IMR-90 (cell line): ENCODE results near the gene RBBP8. TPM values are rescaled to one million over a fixed set of nuclear protein-coding genes. Genes with fewer than 3 reads are reported as not detected.

ENCODE experiments used
- ATAC-seq: fragments of 200-7000 bp; cut with Tn5 transposase; 2 replicates; pipeline ENCODE4 v1.9.1; 2020; ENCODE audit warnings: low read depth, mild to moderate bottlenecking, moderate library complexity
- BruUV-seq: library from RNA; stranded (reverse); fragments of 400-500 nt; replicated peaks from 2 replicates; lab custom pipeline; 2021; lab: Mats Ljungman, UMichigan
- CTCF ChIA-PET: fragments of 300-600 bp; formaldehyde crosslinking; extraction: SDS; loops from one replicate; lab custom pipeline; 2021; ENCODE audit warnings: antibody characterized with exemption; lab: Yijun Ruan, JAX
- POLR2A ChIA-PET: fragments of 300-600 bp; sonication (Branson Sonifier 250); formaldehyde crosslinking; loops from one replicate; lab custom pipeline; 2022; ENCODE audit warnings: antibody characterized with exemption; ENCODE audit not compliant: unreplicated experiment; lab: Charles Lee
- DNase-seq: peaks from one replicate; pipeline ENCODE4 v3.0.0; 2013
- H2AFZ ChIP-seq: replicated peaks from 2 replicates; pipeline ENCODE3; 2013; ENCODE audit warnings: low read length, mild to moderate bottlenecking; ENCODE audit not compliant: poor library complexity
- H2AK5ac ChIP-seq: 2 replicates; pipeline ENCODE4 v1.6.1; 2013; ENCODE audit warnings: low read depth, low read length, inconsistent platforms
- H2AK9ac ChIP-seq: replicated peaks from 2 replicates; pipeline ENCODE3; 2013; ENCODE audit warnings: mild to moderate bottlenecking, low read depth, low read length, moderate library complexity; ENCODE audit not compliant: poor library complexity
- H2BK120ac ChIP-seq: 2 replicates; pipeline ENCODE4 v1.6.1; 2013; ENCODE audit warnings: low read depth, low read length, inconsistent platforms
- H2BK15ac ChIP-seq: 3 replicates; pipeline ENCODE4 v1.6.1; 2013; ENCODE audit warnings: low read depth, low read length, inconsistent platforms
- H2BK20ac ChIP-seq: 2 replicates; pipeline ENCODE4 v1.6.1; 2013; ENCODE audit warnings: low read depth, mild to moderate bottlenecking, inconsistent platforms, low read length, moderate library complexity
- H2BK5ac ChIP-seq: 2 replicates; pipeline ENCODE4 v1.6.1; 2013; ENCODE audit warnings: mild to moderate bottlenecking, low read depth, low read length, inconsistent platforms; ENCODE audit not compliant: poor library complexity, severe bottlenecking
- H3K14ac ChIP-seq: replicated peaks from 2 replicates; pipeline ENCODE4 v1.6.1; 2013; ENCODE audit warnings: low read depth, low read length, inconsistent platforms
- H3K18ac ChIP-seq: 2 replicates; pipeline ENCODE4 v1.6.1; 2013; ENCODE audit warnings: low read depth, low read length, control low read depth
- H3K23ac ChIP-seq: 2 replicates; pipeline ENCODE4 v1.6.1; 2013; ENCODE audit warnings: low read depth, low read length, inconsistent platforms
- H3K27ac ChIP-seq: 2 replicates; pipeline ENCODE4 v1.5.1; 2013; ENCODE audit warnings: mild to moderate bottlenecking, control low read depth, low read length; ENCODE audit not compliant: insufficient read depth
- H3K27me3 ChIP-seq: 2 replicates; pipeline ENCODE4 v1.6.1; 2013; ENCODE audit warnings: low read length; ENCODE audit not compliant: control insufficient read depth, insufficient read depth
- H3K36me3 ChIP-seq: 2 replicates; pipeline ENCODE4 v1.6.1; 2013; ENCODE audit warnings: low read length, mixed read lengths; ENCODE audit not compliant: control insufficient read depth, insufficient read depth
- H3K4ac ChIP-seq: 2 replicates; pipeline ENCODE4 v1.6.1; 2013; ENCODE audit warnings: low read depth, low read length, inconsistent platforms
- H3K4me1 ChIP-seq: 2 replicates; pipeline ENCODE4 v1.6.1; 2013; ENCODE audit warnings: low read length, mixed read lengths; ENCODE audit not compliant: control insufficient read depth, insufficient read depth
- H3K4me2 ChIP-seq: 2 replicates; pipeline ENCODE4 v1.6.1; 2013; ENCODE audit warnings: low read depth, mild to moderate bottlenecking, control low read depth, low read length, moderate library complexity
- H3K4me3 ChIP-seq: 2 replicates; pipeline ENCODE4 v1.5.1; 2013; ENCODE audit warnings: low read depth, mild to moderate bottlenecking, control low read depth, low read length, moderate library complexity; ENCODE audit not compliant: insufficient read depth
- H3K56ac ChIP-seq: 2 replicates; pipeline ENCODE4 v1.6.1; 2013; ENCODE audit warnings: low read length, inconsistent platforms; ENCODE audit not compliant: insufficient read depth; ENCODE audit errors: extremely low read depth
- H3K79me1 ChIP-seq, 2 experiments: 2 replicates each; pipeline ENCODE4 v1.6.1; 2013; ENCODE audit warnings: low read length in 2 of 2, inconsistent platforms in 1 of 2, low read depth in 1 of 2
- H3K9ac ChIP-seq: 2 replicates; pipeline ENCODE4 v1.6.1; 2013; ENCODE audit warnings: low read depth, low read length, control low read depth
- H3K9me1 ChIP-seq: 2 replicates; pipeline ENCODE4 v1.6.1; 2013; ENCODE audit warnings: low read length, inconsistent platforms; ENCODE audit not compliant: insufficient read depth
- H3K9me3 ChIP-seq: 2 replicates; pipeline ENCODE4 v1.6.1; 2013; ENCODE audit warnings: low read length; ENCODE audit not compliant: control insufficient read depth, insufficient read depth
- H4K20me1 ChIP-seq: 2 replicates; pipeline ENCODE4 v1.6.1; 2013; ENCODE audit warnings: low read length, inconsistent platforms; ENCODE audit not compliant: insufficient read depth
- H4K5ac ChIP-seq: 2 replicates; pipeline ENCODE4 v1.6.1; 2013; ENCODE audit warnings: mild to moderate bottlenecking, low read depth, low read length, control low read depth
- H4K8ac ChIP-seq, 2 experiments: 2 replicates each; pipeline ENCODE4 v1.6.1; 2013; ENCODE audit warnings: low read depth in 2 of 2, low read length in 2 of 2, control low read depth in 1 of 2, inconsistent platforms in 1 of 2
- H4K91ac ChIP-seq: 2 replicates; pipeline ENCODE4 v1.6.1; 2013; ENCODE audit warnings: low read depth, low read length, inconsistent platforms; ENCODE audit not compliant: insufficient read depth
- BHLHE40 ChIP-seq: fragments of 150-350 bp; IDR thresholded peaks from 2 replicates; pipeline ENCODE4 v1.6.1; 2016; ENCODE audit warnings: mild to moderate bottlenecking, low read depth, low read length
- CEBPB ChIP-seq: IDR thresholded peaks from 2 replicates; pipeline ENCODE4 v1.6.1; 2012; ENCODE audit warnings: low read depth, low read length, improper control_type of control experiment
- CHD1 ChIP-seq: IDR thresholded peaks from 2 replicates; pipeline ENCODE4 v1.6.1; 2012; ENCODE audit warnings: low read depth, low read length, improper control_type of control experiment
- CTCF ChIP-seq: conservative IDR thresholded peaks from 2 replicates; pipeline ENCODE4 v1.5.1; 2012; ENCODE audit warnings: mild to moderate bottlenecking, low read depth, low read length, improper control_type of control experiment
- FOS ChIP-seq: fragments of 150-350 bp; IDR thresholded peaks from 2 replicates; pipeline ENCODE4 v1.6.1; 2016; ENCODE audit warnings: low read depth, low read length
- MAFK ChIP-seq: IDR thresholded peaks from 2 replicates; pipeline ENCODE4 v1.6.1; 2012; ENCODE audit warnings: low read depth, low read length, improper control_type of control experiment
- MAZ ChIP-seq: IDR thresholded peaks from 2 replicates; pipeline ENCODE4 v1.6.1; 2012; ENCODE audit warnings: low read depth, mild to moderate bottlenecking, low read length, improper control_type of control experiment, moderate library complexity, borderline replicate concordance
- MXI1 ChIP-seq: IDR thresholded peaks from 2 replicates; pipeline ENCODE4 v1.6.1; 2012; ENCODE audit warnings: low read depth, mild to moderate bottlenecking, low read length, moderate library complexity, borderline replicate concordance
- RAD21 ChIP-seq: IDR thresholded peaks from 2 replicates; pipeline ENCODE4 v1.6.1; 2012; ENCODE audit warnings: low read length, improper control_type of control experiment
- RCOR1 ChIP-seq: IDR thresholded peaks from 2 replicates; pipeline ENCODE4 v1.6.1; 2012; ENCODE audit warnings: mild to moderate bottlenecking, low read length, improper control_type of control experiment; ENCODE audit not compliant: insufficient replicate concordance
- RFX5 ChIP-seq: IDR thresholded peaks from 2 replicates; pipeline ENCODE4 v1.8.0; 2012; ENCODE audit warnings: low read depth, mild to moderate bottlenecking, low read length, moderate library complexity
- SMC3 ChIP-seq: fragments of 150-350 bp; IDR thresholded peaks from 2 replicates; pipeline ENCODE4 v1.6.1; 2016; ENCODE audit warnings: low read depth, mild to moderate bottlenecking, antibody characterized with exemption, low read length, moderate library complexity
- USF2 ChIP-seq: fragments of 150-350 bp; IDR thresholded peaks from 2 replicates; pipeline ENCODE4 v1.6.1; 2017; ENCODE audit warnings: mild to moderate bottlenecking, antibody characterized with exemption, low read length, low read depth
- WGBS, 2 experiments: methylation state at CpG; one replicate each; pipeline versions ENCODE4 v1.1.5 to v1.1.7; 2013; ENCODE audit warnings: missing lambda C conversion rate in 2 of 2; ENCODE audit not compliant: insufficient read length in 1 of 2; ENCODE audit errors: extremely low coverage in 2 of 2; 5-methylcytosine and 5-hydroxymethylcytosine counted together
- dilution Hi-C: fragments of 300-500 bp; cut with HindIII; formaldehyde crosslinking; loops from one replicate; pipeline ENCODE4 v1.14.3; 2018; ENCODE audit warnings: low sequenced_read_pairs; ENCODE audit not compliant: unreplicated experiment
- in situ Hi-C: fragments of 300-500 bp; cut with MboI; formaldehyde crosslinking; loops from 3 replicates; pipeline ENCODE4 v1.14.3; 2019; ENCODE audit warnings: low sequenced_read_pairs, inconsistent platforms, mixed read lengths
- intact Hi-C: fragments of 100-400 bp; cut with micrococcal nuclease; formaldehyde crosslinking; loops from 2 replicates; pipeline ENCODE4 v1.10.0; 2022
- polyA plus RNA-seq, 3 experiments: library from polyadenylated mRNA; depleted of rRNA; stranded (reverse); fragments of >200 nt; gene quantifications; 2 replicates each; pipeline ENCODE4 v1.2.3, GENCODE V29; 2012; ENCODE audit warnings: low replicate concordance in 1 of 3
- total RNA-seq: library from RNA; depleted of rRNA; stranded (reverse); fragments of >200 nt; gene quantifications from 2 replicates; pipeline ENCODE4 v1.2.3, GENCODE V29; 2012
- TF ChIP-seq, protein P1 (sequence below): fragments of 150-350 bp; IDR thresholded peaks from 2 replicates; pipeline ENCODE4 v1.6.1; 2016; ENCODE audit warnings: low read depth, mild to moderate bottlenecking, low read length, moderate library complexity, borderline replicate concordance

Gene RBBP8
- total and polyA plus RNA-seq, 2 of the 4 experiments (the other 2 are of a cell fraction) = 12.0 to 21.1 TPM

DNA sequence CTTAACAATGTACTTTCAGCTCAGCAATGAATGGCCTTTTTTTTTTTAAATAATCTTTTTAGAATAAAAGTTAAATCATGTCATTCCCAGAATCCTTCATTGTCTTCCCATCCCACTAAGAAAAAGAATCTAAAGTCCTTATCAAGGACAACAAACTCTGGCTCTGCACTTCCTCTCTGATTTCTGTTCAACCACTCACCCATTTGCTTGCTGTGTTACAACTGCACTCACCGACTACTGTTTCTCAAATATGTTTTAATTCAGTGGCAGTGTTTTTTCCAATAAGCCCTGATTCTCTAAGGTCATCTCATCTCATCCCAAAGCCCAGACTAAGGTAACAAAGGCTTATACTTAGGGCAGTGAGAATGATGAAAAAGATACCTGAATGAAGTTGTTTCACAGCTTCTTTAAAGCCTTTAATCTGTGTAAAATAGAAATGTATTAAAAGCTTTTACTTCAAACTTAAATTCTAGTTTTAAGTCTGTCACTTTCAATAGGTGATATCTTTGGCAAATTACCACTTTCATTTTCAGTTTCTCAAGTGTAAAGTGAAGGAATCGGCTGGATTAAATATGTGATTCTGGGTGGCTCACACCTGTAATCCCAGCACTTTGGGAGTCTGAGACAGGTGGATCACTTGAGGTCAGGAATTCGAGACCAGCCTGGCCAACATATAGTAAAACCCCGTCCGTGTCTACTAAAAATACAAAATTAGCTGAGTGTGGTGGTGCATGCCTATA is 87.6 kb downstream of the RBBP8 start:
- Histone ChIP-seq H2BK5ac (no peak overlapping the region), H2BK20ac (no peak overlapping the region), H3K4me2 (no peak overlapping the region), H2AK9ac (no peak overlapping the region), H3K9me3 (no peaks in the 10 kb centered on the region), H4K20me1 (no peaks in the 10 kb centered on the region), H3K9ac (no peak overlapping the region), H3K56ac (no peak overlapping the region), H2AK5ac (no peak overlapping the region), H3K4ac (no peak overlapping the region), H3K27ac (no peak overlapping the region), H2BK120ac (no peak overlapping the region), H3K14ac (no peak overlapping the region), H3K4me1 (no peaks in the 10 kb centered on the region), H2BK15ac (no peak overlapping the region), H4K8ac (no peak overlapping the region), H4K5ac (no peak overlapping the region), H4K91ac (no peak overlapping the region), H3K18ac (no peak overlapping the region), H3K23ac (no peak overlapping the region; the same call in 1 of the 2 replicates), H3K79me1 (no peaks in the 10 kb centered on the region), H3K27me3 (no peaks in the 10 kb centered on the region), H3K9me1 (no peaks in the 10 kb centered on the region), H2AFZ (no peak overlapping the region), H3K36me3 (peaks cover 2% of the 10 kb centered on the region), H3K4me3 (no peak overlapping the region)
- ATAC-seq (no peak), DNase-seq (no peak)
- TF ChIP-seq MXI1 (no peak), RAD21 (no peak), RCOR1 (no peak), RFX5 (no peak), MAZ (no peak), BHLHE40 (no peak), FOS (no peak), SMC3 (no peak), MAFK (no peak), CEBPB (no peak), CTCF (no peak), USF2 (no peak), CHD1 (no peak)
- TF ChIP-seq, protein P1, sequence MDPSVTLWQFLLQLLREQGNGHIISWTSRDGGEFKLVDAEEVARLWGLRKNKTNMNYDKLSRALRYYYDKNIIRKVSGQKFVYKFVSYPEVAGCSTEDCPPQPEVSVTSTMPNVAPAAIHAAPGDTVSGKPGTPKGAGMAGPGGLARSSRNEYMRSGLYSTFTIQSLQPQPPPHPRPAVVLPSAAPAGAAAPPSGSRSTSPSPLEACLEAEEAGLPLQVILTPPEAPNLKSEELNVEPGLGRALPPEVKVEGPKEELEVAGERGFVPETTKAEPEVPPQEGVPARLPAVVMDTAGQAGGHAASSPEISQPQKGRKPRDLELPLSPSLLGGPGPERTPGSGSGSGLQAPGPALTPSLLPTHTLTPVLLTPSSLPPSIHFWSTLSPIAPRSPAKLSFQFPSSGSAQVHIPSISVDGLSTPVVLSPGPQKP = no peak
- intact Hi-C loops = no loop called here
- POLR2A ChIA-PET = no interaction called here
- in situ Hi-C loops = no loop called here
- dilution Hi-C loops = no loop called here
- 67% methylated on average over 1 of the region's 5 CpGs; no CpG with 5 or more reads in 1 of the 2 experiments for WGBS, 2 experiments
- no TSS peak for BruUV-seq
- CTCF ChIA-PET = interaction anchor here (0.6 kb wide), 2 partner anchors 115 to 186 kb away, joined by 4 to 12 read pairs; no protein-coding TSS in a partner anchor
